Gastrocnemius medialis (tissue), 4 donors: ENCODE data around the gene SPPL3.

ENCODE experiments used
- POLR2A ChIP-seq, 2 donors: fragments of 450-650 bp; IDR thresholded peaks; one replicate each; pipeline ENCODE4 v1.6.1; 2017; ENCODE audit warnings: antibody characterized with exemption in 2 of 2, mild to moderate bottlenecking in 2 of 2, moderate library complexity in 2 of 2
- TF ChIP-seq, protein P1 (sequence below), 5 experiments: fragments of 450-650 bp in 3 of 5; fragments of 200-600 bp in 2 of 5; sonication (generic) in 2 of 5; IDR thresholded peaks in 4 of 5; conservative IDR thresholded peaks in 1 of 5; 1 replicate in 4 of 5; 2 replicates in 1 of 5; pipeline ENCODE4 v1.5.1; 2016 to 2019; ENCODE audit warnings: antibody characterized with exemption in 5 of 5, mild to moderate bottlenecking in 3 of 5, moderate library complexity in 3 of 5

DNA sequence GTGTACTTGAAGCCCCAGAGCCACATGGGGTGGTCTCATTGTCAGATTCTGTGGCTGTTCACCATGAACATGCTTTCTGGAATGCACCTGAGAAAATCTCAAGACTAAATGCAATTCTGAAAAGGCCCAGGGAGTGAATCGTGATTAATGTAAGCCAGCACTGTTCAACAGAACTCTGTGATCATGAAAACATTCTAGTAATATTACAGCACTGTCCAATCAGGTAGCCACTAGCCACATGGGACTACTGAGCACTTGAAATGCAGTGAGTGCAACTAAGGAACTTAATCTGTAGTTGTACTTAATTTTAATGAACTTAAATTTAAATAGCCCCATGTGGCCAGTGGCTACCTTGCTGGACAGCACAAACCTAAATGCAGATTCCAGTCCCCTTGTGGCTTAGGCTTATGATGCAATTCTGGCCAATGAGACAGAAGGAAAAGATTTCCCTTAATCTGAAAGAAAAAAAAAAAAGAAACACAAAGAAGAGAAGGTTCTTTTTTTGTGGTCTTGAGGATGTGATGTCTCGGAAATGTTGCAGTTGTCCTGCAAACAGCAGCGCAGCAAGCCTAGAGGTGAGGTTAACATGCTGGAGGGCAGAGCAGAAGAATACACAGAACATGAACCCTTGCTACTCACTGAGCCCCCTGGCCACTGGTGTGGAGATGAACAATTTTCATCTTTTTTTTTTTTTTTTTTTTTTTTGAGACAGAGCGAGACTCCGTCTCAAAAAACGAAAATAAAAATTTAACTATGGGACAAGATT, 48.2 kb downstream of the SPPL3 start:
- TF ChIP-seq, protein P1, sequence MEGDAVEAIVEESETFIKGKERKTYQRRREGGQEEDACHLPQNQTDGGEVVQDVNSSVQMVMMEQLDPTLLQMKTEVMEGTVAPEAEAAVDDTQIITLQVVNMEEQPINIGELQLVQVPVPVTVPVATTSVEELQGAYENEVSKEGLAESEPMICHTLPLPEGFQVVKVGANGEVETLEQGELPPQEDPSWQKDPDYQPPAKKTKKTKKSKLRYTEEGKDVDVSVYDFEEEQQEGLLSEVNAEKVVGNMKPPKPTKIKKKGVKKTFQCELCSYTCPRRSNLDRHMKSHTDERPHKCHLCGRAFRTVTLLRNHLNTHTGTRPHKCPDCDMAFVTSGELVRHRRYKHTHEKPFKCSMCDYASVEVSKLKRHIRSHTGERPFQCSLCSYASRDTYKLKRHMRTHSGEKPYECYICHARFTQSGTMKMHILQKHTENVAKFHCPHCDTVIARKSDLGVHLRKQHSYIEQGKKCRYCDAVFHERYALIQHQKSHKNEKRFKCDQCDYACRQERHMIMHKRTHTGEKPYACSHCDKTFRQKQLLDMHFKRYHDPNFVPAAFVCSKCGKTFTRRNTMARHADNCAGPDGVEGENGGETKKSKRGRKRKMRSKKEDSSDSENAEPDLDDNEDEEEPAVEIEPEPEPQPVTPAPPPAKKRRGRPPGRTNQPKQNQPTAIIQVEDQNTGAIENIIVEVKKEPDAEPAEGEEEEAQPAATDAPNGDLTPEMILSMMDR (IDR thresholded peaks at IDR 0.05 in 4 of 5, conservative IDR thresholded peaks at IDR 0.05 in 1 of 5), result no peak
- TF ChIP-seq POLR2A (IDR thresholded peaks at IDR 0.05), result no peak
